K562 (cell line): ENCODE data around the gene WIPF3. TPM values are rescaled to one million over a fixed set of nuclear protein-coding genes. Genes with fewer than 3 reads are reported as not detected.

Experiments
- CBX5 ChIP-seq: IDR thresholded peaks from 2 replicates; pipeline ENCODE4 v1.6.1; 2014; ENCODE audit warnings: low read depth, borderline replicate concordance
- CEBPB ChIP-seq: fragments of 450-650 bp; IDR thresholded peaks from 2 replicates; pipeline ENCODE4 v1.6.1; 2016; ENCODE audit warnings: missing genetic modification characterization, missing compliant biosample characterization
- CEBPG ChIP-seq, 3 experiments: fragments of 200-800 bp in 1 of 3; sonication (Bioruptor generic) in 1 of 3; sonication (generic) in 1 of 3; formaldehyde crosslinking in 1 of 3; IDR thresholded peaks in 2 of 3; conservative IDR thresholded peaks in 1 of 3; 2 replicates each; pipeline versions ENCODE4 v1.6.1 to v1.8.0; 2016 to 2022; ENCODE audit warnings: missing compliant biosample characterization in 2 of 3, missing genetic modification characterization in 2 of 3, mild to moderate bottlenecking in 1 of 3, missing genetic modification reagents in 1 of 3
- CHD2 ChIP-seq: IDR thresholded peaks from 2 replicates; pipeline ENCODE4 v1.6.1; 2011; ENCODE audit warnings: low read depth, low read length
- CREB1 ChIP-seq, 2 experiments: sonication (generic) in 1 of 2; formaldehyde crosslinking in 1 of 2; IDR thresholded peaks; 2 replicates each; pipeline versions ENCODE4 v1.6.1 to v1.8.0; 2012 to 2022; ENCODE audit warnings: inconsistent platforms in 1 of 2, mild to moderate bottlenecking in 1 of 2, missing genetic modification reagents in 1 of 2, moderate library complexity in 1 of 2
- CXXC5 ChIP-seq: fragments of 250-450 bp; sonication (Bioruptor Pico); IDR thresholded peaks from 2 replicates; pipeline ENCODE4 v1.8.0; 2022; ENCODE audit warnings: inconsistent platforms, mild to moderate bottlenecking, moderate library complexity
- ELK1 ChIP-seq: sonication (generic); formaldehyde crosslinking; IDR thresholded peaks from 2 replicates; pipeline ENCODE4 v1.8.1; 2022; ENCODE audit warnings: missing genetic modification reagents
- EP300 ChIP-seq: IDR thresholded peaks from 2 replicates; pipeline ENCODE4 v1.6.1; 2012; ENCODE audit warnings: low read length, improper control_type of control experiment
- KLF6 ChIP-seq: fragments of 250-450 bp; sonication (Bioruptor Pico); IDR thresholded peaks from 2 replicates; pipeline ENCODE4 v1.4.0; 2020; ENCODE audit warnings: mild to moderate bottlenecking, moderate library complexity, borderline replicate concordance
- MAX ChIP-seq: sonication (generic); formaldehyde crosslinking; IDR thresholded peaks from 2 replicates; pipeline ENCODE4 v1.9.0; 2022; ENCODE audit warnings: mild to moderate bottlenecking, missing genetic modification reagents
- MECOM ChIP-seq: fragments of 250-450 bp; sonication (Bioruptor Pico); IDR thresholded peaks from 2 replicates; pipeline ENCODE4 v1.8.0; 2022; ENCODE audit warnings: inconsistent platforms
- MIER1 ChIP-seq: fragments of 450-650 bp; IDR thresholded peaks from 2 replicates; pipeline ENCODE4 v1.6.1; 2016; ENCODE audit warnings: antibody characterized with exemption, mild to moderate bottlenecking, low read depth
- MNT ChIP-seq, 2 experiments: fragments of 450-650 bp; conservative IDR thresholded peaks; 2 replicates each; pipeline ENCODE4 v1.6.1; 2017; ENCODE audit warnings: mild to moderate bottlenecking in 2 of 2, moderate library complexity in 2 of 2
- NR2C1 ChIP-seq, 2 experiments: fragments of 450-650 bp; IDR thresholded peaks; 2 replicates each; pipeline ENCODE4 v1.6.1; 2017; ENCODE audit warnings: mild to moderate bottlenecking in 2 of 2, antibody characterized with exemption in 1 of 2, inconsistent platforms in 1 of 2, missing compliant biosample characterization in 1 of 2, missing genetic modification characterization in 1 of 2
- PKNOX1 ChIP-seq: fragments of 450-650 bp; IDR thresholded peaks from 2 replicates; pipeline ENCODE4 v1.6.1; 2016
- RAD51 ChIP-seq: fragments of 450-650 bp; IDR thresholded peaks from 2 replicates; pipeline ENCODE4 v1.7.1; 2016; ENCODE audit warnings: low read depth, mild to moderate bottlenecking, borderline replicate concordance
- SOX6 ChIP-seq: fragments of 450-650 bp; IDR thresholded peaks from 2 replicates; pipeline ENCODE4 v1.6.1; 2014; ENCODE audit warnings: mild to moderate bottlenecking
- SRSF1 ChIP-seq: fragments of 200-400 bp; formaldehyde crosslinking; IDR thresholded peaks from 2 replicates; pipeline ENCODE4 v1.6.1; 2017; ENCODE audit warnings: mild to moderate bottlenecking, low read depth, low read length, moderate library complexity
- TAL1 ChIP-seq: fragments of 450-650 bp; IDR thresholded peaks from 2 replicates; pipeline ENCODE4 v1.6.1; 2016; ENCODE audit warnings: mild to moderate bottlenecking
- TBP ChIP-seq: optimal IDR thresholded peaks from 2 replicates; pipeline ENCODE3; 2011; ENCODE audit warnings: low read depth, low read length, improper control_type of control experiment
- TCF3 ChIP-seq: sonication (generic); formaldehyde crosslinking; IDR thresholded peaks from 2 replicates; pipeline ENCODE4 v1.4.0; 2020; ENCODE audit warnings: mild to moderate bottlenecking, missing genetic modification reagents
- TRIM28 ChIP-seq: fragments of 450-650 bp; IDR thresholded peaks from 2 replicates; pipeline ENCODE4 v1.6.1; 2017
- USF1 ChIP-seq: sonication (generic); formaldehyde crosslinking; IDR thresholded peaks from 2 replicates; pipeline ENCODE4 v1.9.0; 2022; ENCODE audit warnings: mild to moderate bottlenecking, missing genetic modification reagents
- ZC3H8 ChIP-seq: fragments of 450-650 bp; IDR thresholded peaks from 2 replicates; pipeline ENCODE4 v1.6.1; 2017
- ZNF699 ChIP-seq: fragments of 250-450 bp; sonication (Bioruptor Pico); IDR thresholded peaks from 2 replicates; pipeline ENCODE4 v1.8.0; 2021; ENCODE audit warnings: mild to moderate bottlenecking, moderate library complexity; ENCODE audit not compliant: insufficient replicate concordance
- polyA plus RNA-seq, 8 experiments: library from polyadenylated mRNA; depleted of rRNA in 4 of 8; stranded (reverse) in 5 of 8; unstranded in 3 of 8; fragments of >200 nt; fragmentation: Nextera tagmentation in 2 of 8; fragmentation: Illumina TruSeq in 1 of 8; extraction: Ambion mirVana in 2 of 8; extraction: Trizol in 1 of 8; gene quantifications; 2 replicates each; pipeline versions ENCODE4 v1.2.1 to v1.2.3, GENCODE V29; 2011 to 2014; ENCODE audit warnings: inconsistent platforms in 1 of 8, missing spikeins in 1 of 8
- total RNA-seq, 7 experiments: library from RNA; depleted of rRNA in 6 of 7; stranded (reverse); fragments of >200 nt in 6 of 7; fragmentation: Illumina TruSeq in 2 of 7; extraction: Trizol in 2 of 7; gene quantifications; 2 replicates each; pipeline versions ENCODE4 v1.2.1 to v1.2.3, GENCODE V29; 2011 to 2021; ENCODE audit warnings: low replicate concordance in 1 of 7

Gene WIPF3
- total and polyA plus RNA-seq, 9 of the 15 experiments (the other 6 are each of a cell fraction or from before 2014, with no cell fraction given), result 0.18 to 3.2 (median 1.7) TPM

- no peak for TF ChIP-seq ZNF699 (CRISPR knock-in tag)
- peak; percentile 45; the same call in 1 of the 2 replicates for TF ChIP-seq CEBPG (CRISPR knock-in tag; IDR thresholded peaks at IDR 0.05)
- no peak for TF ChIP-seq CEBPG (tag; conservative IDR thresholded peaks at IDR 0.05 in 1 of 2, IDR thresholded peaks at IDR 0.05 in 1 of 2)
- TF ChIP-seq TCF3, result peak; percentile 92
- no peak for TF ChIP-seq NR2C1 (IDR thresholded peaks at IDR 0.05)
- TF ChIP-seq NR2C1 (tag; IDR thresholded peaks at IDR 0.05), result no peak
- no peak for TF ChIP-seq TBP
- TF ChIP-seq CBX5, result 0 out of 2 replicates have a peak, but pooled peaks have one; percentile 19
- 0 out of 2 replicates have a peak, but pooled peaks have one; percentile 29 for TF ChIP-seq CXXC5 (CRISPR knock-in tag)
- no peak for TF ChIP-seq CHD2
- TF ChIP-seq KLF6, result no peak
- peak in 1 of 2 experiments; percentile 42; a peak in 1 of 4 replicates for TF ChIP-seq MNT (conservative IDR thresholded peaks at IDR 0.05)
- TF ChIP-seq SOX6, result no peak
- no peak for TF ChIP-seq MIER1
- TF ChIP-seq ZC3H8, result no peak
- peak; percentile 33; the same call in 1 of the 2 replicates for TF ChIP-seq EP300
- TF ChIP-seq CREB1 (IDR thresholded peaks at IDR 0.05), result no peak
- TF ChIP-seq CREB1 (CRISPR knock-in tag; IDR thresholded peaks at IDR 0.05), result no peak
- peak; percentile 79 for TF ChIP-seq MAX (CRISPR knock-in tag)
- TF ChIP-seq CEBPB (tag), result peak; percentile 70
- TF ChIP-seq PKNOX1, result no peak
- no peak for TF ChIP-seq ELK1
- no peak for TF ChIP-seq SRSF1
- peak; percentile 70 for TF ChIP-seq TRIM28
- peak; percentile 92 for TF ChIP-seq USF1
- no peak for TF ChIP-seq MECOM (CRISPR knock-in tag)
- 0 out of 2 replicates have a peak, but pooled peaks have one; percentile 43 for TF ChIP-seq RAD51
- TF ChIP-seq TAL1, result peak; percentile 79
These were observed 85.5 kb downstream of the WIPF3 start (continued) for GRCh38 chr7:29891766-29892165.
